ENCODE results near the gene BOD1L1.

The BOD1L1 gene

GRCh38 chr4:13548059-13548983 is 79.2 kb downstream of the BOD1L1 start:
- no peak for DNase-seq (ENCODE audit: low read depth in 2 of 2)
- no peak overlapping the region for H3K4me3 ChIP-seq (replicated peaks in 1 of 2; ENCODE audit: low read depth in 2 of 2, low read length in 2 of 2)
- TF ChIP-seq CTCF (IDR thresholded peaks at IDR 0.05; ENCODE audit: low read depth, low read length), result no peak

GRCh38 chr4:13547485-13548041 is 80.0 kb downstream of the BOD1L1 start:
- no peak overlapping the region for H3K4me3 ChIP-seq (replicated peaks in 1 of 2; ENCODE audit: low read depth in 2 of 2, low read length in 2 of 2)
- TF ChIP-seq CTCF (IDR thresholded peaks at IDR 0.05; ENCODE audit: low read depth, low read length), result no peak
- no peak for DNase-seq (ENCODE audit: low read depth in 2 of 2)

GRCh38 chr4:13546941-13547484 is 80.5 kb downstream of the BOD1L1 start:
- no peak overlapping the region for H3K4me3 ChIP-seq (replicated peaks in 1 of 2; ENCODE audit: low read depth in 2 of 2, low read length in 2 of 2)

GRCh38 chr4:13546142-13546940 is 81.2 kb downstream of the BOD1L1 start:
- TF ChIP-seq CTCF (IDR thresholded peaks at IDR 0.05; ENCODE audit: low read depth, low read length), result no peak
- DNase-seq (ENCODE audit: low read depth in 2 of 2), result no peak
- no peak overlapping the region for H3K4me3 ChIP-seq (replicated peaks in 1 of 2; ENCODE audit: low read depth in 2 of 2, low read length in 2 of 2)

More at GRCh38 chr4:13546941-13547484, 80.5 kb downstream of the BOD1L1 start:
- TF ChIP-seq CTCF (IDR thresholded peaks at IDR 0.05; ENCODE audit: low read depth, low read length), result no peak
- no peak for DNase-seq (ENCODE audit: low read depth in 2 of 2)

- no peak for TF ChIP-seq CTCF (IDR thresholded peaks at IDR 0.05; ENCODE audit: low read depth, low read length)
- peak overlapping the region in 1 of 2 donors; percentile 64 for H3K4me3 ChIP-seq (replicated peaks in 1 of 2; ENCODE audit: low read depth in 2 of 2, low read length in 2 of 2)
- no peak for DNase-seq (ENCODE audit: low read depth in 2 of 2)
These were observed 82.1 kb downstream of the BOD1L1 start for GRCh38 chr4:13545394-13545808.

- no peak for TF ChIP-seq CTCF (IDR thresholded peaks at IDR 0.05; ENCODE audit: low read depth, low read length)
- peak overlapping the region; percentile 60 to 64 for H3K4me3 ChIP-seq (replicated peaks in 1 of 2; ENCODE audit: low read depth in 2 of 2, low read length in 2 of 2)
- peak; percentile 61 to 67 for DNase-seq (ENCODE audit: low read depth in 2 of 2)
These were observed 82.7 kb downstream of the BOD1L1 start for GRCh38 chr4:13544606-13545393.
